Lower leg skin (tissue), 4 donors: Measurements from ENCODE around the gene RNF149. TPM values are rescaled to one million over a fixed set of nuclear protein-coding genes. Genes with fewer than 3 reads are reported as not detected.
A peak's percentile ranks its signal among the peaks of the same experiment; 100 is the strongest.

ENCODE experiments used
- DNase-seq, 2 donors: peaks; one replicate each; pipeline ENCODE4 v3.0.0-alpha.2; 2019; ENCODE audit warnings: low spot score in 2 of 2
- H3K4me3 ChIP-seq: fragments of 200-600 bp; sonication (generic); 2 replicates; pipeline ENCODE4 v1.5.1; 2017; ENCODE audit warnings: mild to moderate bottlenecking, low read depth; ENCODE audit not compliant: poor library complexity, severe bottlenecking
- CTCF ChIP-seq, 3 donors: fragments of 450-650 bp; IDR thresholded peaks; one replicate each; pipeline ENCODE4 v1.5.1; 2016; ENCODE audit warnings: antibody characterized with exemption in 3 of 3, mild to moderate bottlenecking in 3 of 3, moderate library complexity in 2 of 3
- POLR2A ChIP-seq, 2 donors: fragments of 450-650 bp; IDR thresholded peaks; one replicate each; pipeline ENCODE4 v1.6.1; 2016 to 2017; ENCODE audit warnings: antibody characterized with exemption in 2 of 2, mild to moderate bottlenecking in 1 of 2, moderate library complexity in 1 of 2
- WGBS, 2 donors: methylation state at CpG; one replicate each; pipeline ENCODE4 v1.1.5; 2018; 5-methylcytosine and 5-hydroxymethylcytosine counted together
- intact Hi-C: fragments of 100-400 bp; cut with DNase I; formaldehyde crosslinking; loops from one replicate; pipeline ENCODE4 v1.15.0; 2023; ENCODE audit warnings: low total_unique reads
- total RNA-seq, 4 donors: library from RNA; depleted of rRNA; stranded (reverse); fragments of >200 nt; gene quantifications; one replicate each; pipeline ENCODE4 v1.1.0, GENCODE V29; 2016

Gene RNF149
- total RNA-seq, 4 donors from 2014 or later: 59.8 to 120 (median 77.7) TPM

GRCh38 chr2:101270700-101271259 lies 37.7 kb downstream of the RNF149 start:
- intact Hi-C loops: no loop called here
- no peak for DNase-seq
- H3K4me3 ChIP-seq: no peak overlapping the region
- 89 to 95% methylated on average over 8 of the region's 8 CpGs for WGBS, 2 donors
- TF ChIP-seq POLR2A (IDR thresholded peaks at IDR 0.05): no peak

GRCh38 chr2:101267671-101268656 lies 40.5 kb downstream of the RNF149 start:
- TF ChIP-seq POLR2A (IDR thresholded peaks at IDR 0.05) (no peak), CTCF (IDR thresholded peaks at IDR 0.05) (no peak)
- no peak overlapping the region for H3K4me3 ChIP-seq
- peak in 1 of 2 donors; percentile 26 for DNase-seq
- WGBS, 2 donors: 73 to 75% methylated on average over 15 of the region's 15 CpGs
- intact Hi-C loops: no loop called here

DNA sequence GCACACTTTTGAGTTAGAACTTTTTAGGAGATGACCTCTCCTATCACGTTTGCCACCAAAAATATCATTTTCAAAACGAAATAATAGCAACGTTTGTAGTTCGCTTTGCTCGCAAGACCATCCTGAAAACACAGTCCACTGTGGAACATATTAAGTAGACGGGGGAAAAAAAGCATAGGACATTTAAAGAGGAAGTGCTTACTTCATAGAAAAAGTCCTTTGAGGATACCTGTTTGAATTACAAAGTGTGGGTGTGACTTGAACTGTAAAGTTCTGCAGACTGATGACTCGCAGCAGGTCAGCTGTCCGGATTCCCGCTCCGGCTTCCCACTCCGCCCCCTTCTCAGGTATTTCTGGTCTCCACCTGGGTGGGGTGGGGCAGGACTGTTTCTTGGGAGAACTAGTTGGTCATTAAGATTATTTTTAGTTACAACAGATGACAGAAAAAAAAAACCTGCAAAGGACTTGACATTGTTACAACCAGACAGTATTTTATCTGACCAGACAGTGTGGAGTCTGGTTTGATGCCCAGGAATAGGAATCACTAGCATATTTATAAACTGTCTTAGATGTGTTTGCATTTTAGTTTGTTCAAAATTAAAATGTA lies 42.5 kb downstream of the RNF149 start:
- WGBS, 2 donors: 66 to 72% methylated on average over 11 of the region's 11 CpGs
- TF ChIP-seq POLR2A (IDR thresholded peaks at IDR 0.05): no peak
- no peak for TF ChIP-seq CTCF (IDR thresholded peaks at IDR 0.05)
- peak in 1 of 2 donors; percentile 70 for DNase-seq
- no peak overlapping the region for H3K4me3 ChIP-seq
- intact Hi-C loops: no loop called here

GRCh38 chr2:101264360-101264939 lies 44.1 kb downstream of the RNF149 start:
- 89 to 91% methylated on average over 13 of the region's 13 CpGs for WGBS, 2 donors

GRCh38 chr2:101263377-101263800 lies 45.1 kb downstream of the RNF149 start:
- 90 to 97% methylated on average over 1 of the region's 1 CpG for WGBS, 2 donors
- intact Hi-C loops: no loop called here
- DNase-seq: no peak
- TF ChIP-seq CTCF (IDR thresholded peaks at IDR 0.05): no peak
- H3K4me3 ChIP-seq: no peak overlapping the region

More at GRCh38 chr2:101264360-101264939, 44.1 kb downstream of the RNF149 start:
- H3K4me3 ChIP-seq: no peak overlapping the region
- TF ChIP-seq CTCF (IDR thresholded peaks at IDR 0.05): no peak
- peak in 1 of 2 donors; percentile 49 for DNase-seq
- intact Hi-C loops: no loop called here

DNA sequence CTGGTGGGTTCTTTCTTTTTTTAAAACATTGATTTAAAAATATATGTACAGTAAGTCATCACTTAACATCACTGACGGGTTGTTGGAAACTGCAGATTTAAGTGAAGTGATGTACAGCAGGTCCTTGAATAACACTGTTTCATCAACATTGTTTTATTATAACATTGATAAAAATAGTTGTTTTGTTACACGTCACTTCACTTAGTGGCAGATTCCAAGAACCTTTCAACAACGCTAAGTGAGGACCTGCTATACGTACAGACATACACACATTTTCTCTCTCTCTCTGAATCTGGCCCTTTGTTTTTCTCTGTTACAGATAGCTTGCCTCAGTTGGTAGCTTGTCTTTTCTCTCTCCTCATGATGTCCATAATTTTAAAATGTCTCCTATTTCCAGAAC lies 46.4 kb downstream of the RNF149 start:
- intact Hi-C loops: no loop called here
- DNase-seq: no peak
- TF ChIP-seq CTCF (IDR thresholded peaks at IDR 0.05) (no peak), POLR2A (IDR thresholded peaks at IDR 0.05) (no peak)
- 90 to 91% methylated on average over 4 of the region's 4 CpGs for WGBS, 2 donors
- H3K4me3 ChIP-seq: no peak overlapping the region
